K562 (cell line): ENCODE measurements around the gene GJA5.

ENCODE experiments used
- BCL6 ChIP-seq: fragments of 250-450 bp; sonication (Bioruptor Pico); IDR thresholded peaks from 2 replicates; pipeline ENCODE4 v1.4.0; 2020
- CBX2 ChIP-seq: fragments of 200-600 bp; sonication (generic); IDR thresholded peaks from one replicate; pipeline ENCODE4 v1.6.1; 2012; ENCODE audit warnings: mild to moderate bottlenecking, low read length, inconsistent platforms; ENCODE audit not compliant: insufficient read depth, poor library complexity, severe bottlenecking
- CHD2 ChIP-seq: IDR thresholded peaks from 2 replicates; pipeline ENCODE4 v1.6.1; 2011; ENCODE audit warnings: low read depth, low read length
- CXXC5 ChIP-seq: fragments of 250-450 bp; sonication (Bioruptor Pico); IDR thresholded peaks from 2 replicates; pipeline ENCODE4 v1.8.0; 2022; ENCODE audit warnings: inconsistent platforms, mild to moderate bottlenecking, moderate library complexity
- NR2C2 ChIP-seq, 2 experiments: fragments of 200-800 bp in 1 of 2; sonication (Bioruptor generic) in 1 of 2; sonication (generic) in 1 of 2; formaldehyde crosslinking in 1 of 2; IDR thresholded peaks; 2 replicates each; pipeline versions ENCODE4 v1.6.1 to v1.8.0; 2016 to 2022; ENCODE audit warnings: mild to moderate bottlenecking in 1 of 2, missing compliant biosample characterization in 1 of 2, missing genetic modification characterization in 1 of 2, missing genetic modification reagents in 1 of 2
- POLR2AphosphoS5 ChIP-seq: IDR thresholded peaks from 2 replicates; pipeline ENCODE4 v1.6.1; 2011; ENCODE audit warnings: mild to moderate bottlenecking, low read depth, low read length, moderate library complexity; ENCODE audit not compliant: control insufficient read depth, insufficient read depth
- PRMT5 ChIP-seq: sonication (generic); formaldehyde crosslinking; IDR thresholded peaks from 2 replicates; pipeline ENCODE4 v1.5.0; 2020; ENCODE audit warnings: missing genetic modification reagents
- RFX1 ChIP-seq: fragments of 450-650 bp; IDR thresholded peaks from 2 replicates; pipeline ENCODE4 v1.6.1; 2016; ENCODE audit warnings: mild to moderate bottlenecking, moderate library complexity
- SMC3 ChIP-seq: conservative IDR thresholded peaks from 2 replicates; pipeline ENCODE4 v1.6.1; 2011; ENCODE audit warnings: low read depth, low read length, improper control_type of control experiment; ENCODE audit not compliant: insufficient read depth
- STAG1 ChIP-seq: sonication (generic); formaldehyde crosslinking; IDR thresholded peaks from 2 replicates; pipeline ENCODE4 v1.5.0; 2020; ENCODE audit warnings: missing genetic modification reagents, borderline replicate concordance
- ZNF316 ChIP-seq: fragments of 450-650 bp; IDR thresholded peaks from 2 replicates; pipeline ENCODE4 v1.6.1; 2016
- TF ChIP-seq, protein P1 (sequence below), 3 experiments: IDR thresholded peaks in 2 of 3; conservative IDR thresholded peaks in 1 of 3; 2 replicates each; pipeline ENCODE4 v1.5.1; 2011 to 2012; ENCODE audit warnings: low read length in 3 of 3, mild to moderate bottlenecking in 3 of 3, control low read depth in 2 of 3, improper control_type of control experiment in 1 of 3, inconsistent platforms in 1 of 3, low read depth in 1 of 3, mixed read lengths in 1 of 3, moderate library complexity in 1 of 3; ENCODE audit not compliant: insufficient read depth in 2 of 3

DNA sequence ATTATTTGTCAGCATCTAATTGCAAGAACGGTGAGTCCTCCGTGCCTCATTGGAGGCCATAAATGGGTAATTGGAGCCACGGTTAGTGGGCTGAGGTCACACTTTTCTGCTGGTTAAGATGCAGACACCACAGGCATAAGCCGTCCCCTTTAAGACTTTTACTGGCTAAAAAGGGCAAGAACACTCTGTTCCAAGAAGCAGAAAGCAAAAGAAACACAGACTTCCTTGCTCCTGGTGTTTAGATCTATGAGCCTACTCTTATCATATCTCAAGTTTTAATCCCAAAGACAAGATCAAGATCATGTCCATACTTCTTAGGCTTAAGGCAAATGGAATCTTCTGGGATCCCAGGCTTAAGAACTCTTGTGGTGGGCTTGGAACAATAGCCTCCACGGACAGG is 17.3 kb upstream of the GJA5 start:
- TF ChIP-seq, protein P1, sequence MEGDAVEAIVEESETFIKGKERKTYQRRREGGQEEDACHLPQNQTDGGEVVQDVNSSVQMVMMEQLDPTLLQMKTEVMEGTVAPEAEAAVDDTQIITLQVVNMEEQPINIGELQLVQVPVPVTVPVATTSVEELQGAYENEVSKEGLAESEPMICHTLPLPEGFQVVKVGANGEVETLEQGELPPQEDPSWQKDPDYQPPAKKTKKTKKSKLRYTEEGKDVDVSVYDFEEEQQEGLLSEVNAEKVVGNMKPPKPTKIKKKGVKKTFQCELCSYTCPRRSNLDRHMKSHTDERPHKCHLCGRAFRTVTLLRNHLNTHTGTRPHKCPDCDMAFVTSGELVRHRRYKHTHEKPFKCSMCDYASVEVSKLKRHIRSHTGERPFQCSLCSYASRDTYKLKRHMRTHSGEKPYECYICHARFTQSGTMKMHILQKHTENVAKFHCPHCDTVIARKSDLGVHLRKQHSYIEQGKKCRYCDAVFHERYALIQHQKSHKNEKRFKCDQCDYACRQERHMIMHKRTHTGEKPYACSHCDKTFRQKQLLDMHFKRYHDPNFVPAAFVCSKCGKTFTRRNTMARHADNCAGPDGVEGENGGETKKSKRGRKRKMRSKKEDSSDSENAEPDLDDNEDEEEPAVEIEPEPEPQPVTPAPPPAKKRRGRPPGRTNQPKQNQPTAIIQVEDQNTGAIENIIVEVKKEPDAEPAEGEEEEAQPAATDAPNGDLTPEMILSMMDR (IDR thresholded peaks at IDR 0.05 in 2 of 3, conservative IDR thresholded peaks at IDR 0.05 in 1 of 3; ENCODE audit: insufficient read depth in 2 of 3, low read depth in 1 of 3, low read length in 3 of 3) = no peak
- TF ChIP-seq CHD2 (no peak), STAG1 (CRISPR knock-in tag) (no peak), CXXC5 (no peak), SMC3 (no peak), BCL6 (CRISPR knock-in tag) (no peak), RFX1 (no peak), NR2C2 (CRISPR knock-in tag; IDR thresholded peaks at IDR 0.05) (no peak), NR2C2 (tag; IDR thresholded peaks at IDR 0.05) (no peak), PRMT5 (CRISPR knock-in tag) (no peak), ZNF316 (no peak), POLR2AphosphoS5 (no peak), CBX2 (no peak)
